IPS DF 19.7 (cell line): Measurements from ENCODE around the gene MCM3AP.
A peak's percentile ranks its signal among the peaks of the same experiment; 100 is the strongest.
"Not testable (repeated sequence)": the region's sequence is repeated elsewhere in the genome, so short reads cannot be mapped to it uniquely, and the experiment has no call there.

Source experiments
- DNase-seq: peaks from one replicate; pipeline ENCODE4 v3.0.0-alpha.2; 2013; ENCODE audit warnings: low read depth, low spot score

The MCM3AP gene

DNA sequence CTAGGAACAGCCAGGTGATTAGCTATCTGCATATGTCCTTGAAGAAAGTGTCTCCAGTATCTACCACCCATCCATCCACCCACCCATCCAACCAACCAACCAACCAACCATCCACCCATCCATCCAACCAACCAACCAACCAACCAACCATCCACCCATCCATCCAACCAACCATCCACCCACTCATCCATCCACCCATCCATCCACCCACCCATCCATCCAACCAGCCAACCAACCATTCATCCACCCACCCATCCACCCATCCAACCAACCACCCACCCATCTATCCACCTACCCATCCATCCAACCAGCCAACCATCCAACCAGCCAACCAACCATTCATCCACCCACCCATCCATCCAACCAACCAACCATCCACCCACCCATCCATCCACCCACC is 26.2 kb upstream of the MCM3AP start:
- DNase-seq, result no peak

DNA sequence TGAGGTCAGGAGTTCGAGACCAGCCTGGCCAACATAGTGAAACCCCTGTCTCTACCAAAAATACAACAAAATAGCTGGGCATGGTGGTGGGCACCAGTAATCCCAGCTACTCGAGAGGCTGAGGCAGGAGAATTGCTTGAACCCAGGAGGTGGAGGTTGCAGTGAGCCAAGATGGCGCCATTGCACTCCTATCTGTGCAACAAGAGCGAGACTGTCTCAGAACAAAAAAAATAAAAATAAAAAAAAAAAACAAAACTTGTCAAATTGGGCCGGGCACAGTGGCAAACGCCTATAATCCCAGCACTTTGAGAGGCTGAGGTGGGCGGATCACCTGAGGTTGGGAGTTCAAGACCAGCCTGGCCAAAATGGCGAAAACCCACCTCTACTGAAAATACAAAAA is 24.8 kb upstream of the MCM3AP start:
- not testable (repeated sequence) for DNase-seq

DNA sequence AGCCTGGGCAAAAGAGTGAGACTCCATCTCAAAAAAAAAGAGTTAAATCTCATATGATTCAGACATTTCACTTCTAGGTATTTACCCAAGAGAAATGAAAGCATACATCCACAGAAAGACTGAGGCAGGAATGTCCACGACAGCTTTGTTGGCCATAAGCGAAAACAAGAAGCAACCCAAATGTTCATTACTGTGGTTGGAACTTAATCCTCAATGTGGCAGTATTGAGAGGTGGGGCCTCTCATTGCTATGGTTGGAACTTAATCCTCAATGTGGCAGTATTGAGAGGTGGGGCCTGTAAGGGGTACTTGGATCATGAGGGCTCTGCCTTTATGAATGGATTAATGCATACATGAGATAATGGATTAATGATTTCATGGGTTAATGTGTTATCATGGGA is 23.0 kb upstream of the MCM3AP start:
- DNase-seq, result no peak

DNA sequence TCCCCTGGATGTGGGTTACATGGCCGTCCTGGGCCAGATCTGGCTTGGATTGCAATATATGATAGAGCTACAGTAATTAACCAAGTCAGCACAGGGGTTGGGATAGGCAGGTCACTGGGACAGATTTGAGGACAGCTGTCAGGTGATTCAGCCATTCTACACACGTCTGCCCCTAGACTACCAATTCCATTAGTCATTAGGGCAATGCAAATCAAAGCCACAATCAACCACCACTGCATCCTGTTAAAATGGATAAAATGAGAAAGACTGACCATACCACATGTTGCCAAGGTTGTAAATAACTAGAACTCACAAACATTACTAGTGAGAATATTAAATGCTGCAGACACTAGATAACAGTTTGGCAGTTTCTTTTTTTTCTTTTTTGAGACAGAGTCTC is 22.2 kb upstream of the MCM3AP start:
- no peak for DNase-seq

DNA sequence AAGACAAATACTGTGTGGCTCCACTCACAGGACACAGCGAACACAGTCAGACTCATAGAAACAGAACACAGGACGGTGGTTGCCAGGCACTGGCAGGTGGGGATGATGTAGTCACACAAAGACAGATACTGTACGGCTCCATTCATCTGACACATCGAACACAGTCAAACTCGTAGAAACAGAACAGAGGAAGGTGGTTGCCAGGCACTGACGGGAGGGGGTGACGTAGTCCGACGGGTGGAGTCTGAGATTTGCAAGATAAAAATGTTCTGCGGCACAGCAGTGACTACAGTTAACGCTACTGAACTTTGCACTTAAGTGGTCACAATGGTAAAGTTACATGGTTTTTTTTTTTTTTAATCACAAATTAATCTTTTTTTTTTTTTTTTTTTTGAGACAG is 19.5 kb upstream of the MCM3AP start:
- DNase-seq, result no peak

DNA sequence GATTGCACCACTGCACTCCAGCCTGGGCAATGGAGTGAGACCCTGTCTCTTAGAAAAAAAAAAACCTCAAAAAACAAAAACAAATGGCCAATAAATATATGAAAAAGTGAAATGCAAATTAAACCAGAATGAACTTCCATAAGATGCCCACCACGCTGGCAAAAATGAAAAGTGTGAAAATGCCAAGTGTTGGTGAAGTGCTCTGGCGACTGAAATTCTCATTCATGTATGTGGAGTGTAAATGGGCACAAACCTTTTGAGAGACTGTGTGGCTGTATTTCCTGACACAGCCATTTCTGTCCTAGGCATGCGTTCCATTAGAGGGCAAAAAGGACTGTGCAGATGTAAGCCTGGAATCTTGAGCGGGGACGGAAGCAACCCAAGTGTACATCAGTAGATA is 19.0 kb upstream of the MCM3AP start:
- DNase-seq, result no peak

GRCh38 chr21:46301759-46302158 is 16.3 kb upstream of the MCM3AP start:
- DNase-seq, result no peak

- DNase-seq, result no peak
These were observed 13.8 kb upstream of the MCM3AP start for GRCh38 chr21:46299167-46299566.

DNA sequence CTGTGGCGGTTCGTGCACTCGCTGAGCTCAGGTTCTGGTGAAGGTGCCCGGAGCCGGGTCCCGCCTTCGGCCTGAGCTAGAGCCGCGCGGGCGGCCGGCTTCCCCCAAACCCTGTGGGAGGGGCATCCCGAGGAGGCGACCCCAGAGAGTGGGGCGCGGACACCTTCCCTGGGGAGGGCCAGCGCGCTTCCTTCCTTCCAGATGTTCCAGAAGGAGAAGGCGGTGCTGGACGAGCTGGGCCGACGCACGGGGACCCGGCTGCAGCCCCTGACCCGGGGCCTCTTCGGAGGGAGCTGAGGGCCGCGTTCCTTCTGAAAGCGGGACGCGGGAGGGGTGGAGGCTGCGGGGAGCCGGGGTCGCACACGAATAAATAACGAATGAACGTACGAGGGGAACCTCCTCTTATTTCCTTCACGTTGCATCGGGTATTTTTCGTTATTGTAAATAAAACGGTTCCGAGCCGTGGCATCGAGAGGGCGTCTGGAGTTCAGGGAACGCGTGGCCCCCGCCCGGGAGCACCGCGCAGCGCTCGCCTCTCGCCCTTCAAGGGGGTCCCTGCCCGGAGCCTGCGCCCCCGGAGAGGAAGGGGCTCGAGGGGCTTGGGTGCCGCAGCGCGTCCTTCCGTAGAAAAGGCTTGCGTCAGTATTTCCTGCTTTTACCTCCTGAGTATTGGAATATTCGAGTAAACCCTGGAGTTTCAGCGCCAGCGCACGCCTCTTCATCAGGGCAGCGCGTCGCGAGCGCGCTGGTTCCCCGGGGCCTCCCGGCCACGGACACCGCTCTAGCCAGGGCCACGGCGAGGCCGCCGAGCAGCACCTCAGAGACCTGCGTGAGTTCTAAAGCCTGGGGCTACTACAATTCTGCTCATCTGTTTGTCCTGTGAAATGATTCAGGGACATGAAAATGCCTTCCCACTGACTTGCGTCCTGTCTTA is 12.2 kb upstream of the MCM3AP start:
- DNase-seq, result no peak

- DNase-seq, result no peak
These were observed 10.8 kb upstream of the MCM3AP start for GRCh38 chr21:46295996-46296752.

DNA sequence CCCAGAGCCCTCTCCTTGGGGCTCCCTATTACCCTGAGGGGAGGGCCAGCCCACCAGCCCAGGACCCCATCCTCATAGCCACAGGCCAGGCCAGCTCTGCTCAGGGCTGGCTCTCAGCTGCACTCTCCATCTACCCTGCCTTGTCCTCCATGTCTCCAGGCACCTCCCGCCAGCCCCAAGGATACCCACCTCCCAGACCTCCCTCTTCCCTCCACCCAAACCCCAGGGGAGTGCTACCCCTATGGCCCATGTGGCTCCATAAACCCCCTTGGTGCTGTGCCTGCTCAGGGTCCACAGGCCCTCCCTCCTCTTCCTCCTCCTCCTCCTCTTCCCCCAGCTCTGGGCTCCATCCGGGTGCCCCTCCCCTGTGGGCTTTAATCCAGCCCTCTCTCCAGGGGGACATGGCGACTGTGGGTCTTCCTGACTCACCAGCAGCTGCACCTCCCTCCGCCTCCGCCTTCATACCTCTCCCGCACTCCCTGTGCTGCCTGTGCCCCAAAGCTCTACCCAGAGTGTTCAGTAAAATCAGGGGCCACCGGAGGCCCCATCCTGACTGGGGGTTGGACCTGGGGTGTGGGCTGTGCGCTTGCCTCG is 9.9 kb upstream of the MCM3AP start:
- no peak for DNase-seq

DNA sequence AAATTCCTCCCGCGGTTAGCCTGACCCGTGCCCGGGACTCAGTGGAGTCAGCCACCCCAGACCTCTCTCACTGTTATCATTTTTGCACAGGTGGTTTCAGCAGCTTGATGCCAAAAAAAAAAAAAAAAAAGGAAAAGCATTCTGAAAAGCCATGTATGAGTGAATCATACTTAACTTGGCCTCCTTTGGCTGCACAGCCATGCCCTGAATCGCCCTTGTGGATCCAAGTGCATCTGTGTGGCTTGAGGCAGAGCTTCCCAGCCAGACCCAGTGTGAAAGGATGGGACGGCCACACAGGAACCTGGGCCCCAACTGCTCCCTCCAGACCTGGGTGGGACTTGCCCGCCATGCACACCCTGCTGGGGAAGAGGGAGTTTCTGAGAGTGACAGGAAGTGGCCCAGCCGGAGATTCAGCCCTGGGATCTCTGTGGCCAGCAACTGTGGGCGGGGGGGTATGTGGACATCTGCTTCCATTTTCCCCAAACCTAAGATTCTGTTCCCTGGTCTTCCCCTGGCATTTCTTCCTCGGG is 9.3 kb upstream of the MCM3AP start:
- DNase-seq, result no peak

DNA sequence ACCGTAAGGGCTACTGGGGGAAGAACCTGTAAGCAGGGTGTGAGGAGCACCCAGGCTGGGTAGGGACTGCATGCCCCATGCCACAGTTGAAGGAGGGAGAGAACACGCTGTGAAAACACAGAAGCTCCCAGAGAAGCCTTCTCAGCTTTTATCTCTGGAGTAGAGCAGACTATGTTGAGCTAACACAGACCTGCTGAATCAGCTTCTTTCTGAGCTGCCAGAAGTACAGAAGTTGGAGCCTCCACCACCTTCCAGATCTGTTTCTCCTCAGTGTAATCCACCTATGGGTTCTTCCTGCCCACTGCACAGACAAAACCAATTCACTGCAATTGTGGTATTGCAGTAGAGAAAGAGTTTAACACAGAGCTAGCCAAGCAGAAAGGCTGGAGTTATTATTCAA is 6.2 kb upstream of the MCM3AP start:
- no peak for DNase-seq

DNA sequence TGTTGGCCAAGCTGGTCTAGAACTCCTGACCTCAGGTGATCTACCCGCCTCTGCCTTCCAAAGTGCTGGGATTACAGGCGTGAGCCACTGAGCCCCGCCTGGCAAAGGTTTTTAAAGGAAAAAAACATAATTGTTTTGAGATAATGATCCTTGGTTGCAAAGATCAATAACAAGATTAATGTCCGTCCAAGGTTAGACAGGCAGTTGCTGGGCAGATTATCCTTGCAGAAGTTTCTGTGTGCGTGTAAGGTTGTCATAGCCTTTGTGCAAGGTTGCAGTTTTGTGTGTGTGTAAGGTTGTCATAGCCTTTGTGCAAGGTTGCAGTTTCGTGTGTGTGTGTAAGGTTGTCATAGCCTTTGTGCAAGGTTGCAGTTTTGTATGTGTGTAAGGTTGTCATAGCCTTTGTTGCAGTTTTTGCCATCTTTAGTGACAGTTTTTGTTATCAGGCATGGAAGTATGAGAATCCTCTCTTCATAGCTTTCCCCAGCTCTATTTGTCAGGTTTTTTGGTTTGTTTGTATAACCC is 4.3 kb upstream of the MCM3AP start:
- no peak for DNase-seq

DNA sequence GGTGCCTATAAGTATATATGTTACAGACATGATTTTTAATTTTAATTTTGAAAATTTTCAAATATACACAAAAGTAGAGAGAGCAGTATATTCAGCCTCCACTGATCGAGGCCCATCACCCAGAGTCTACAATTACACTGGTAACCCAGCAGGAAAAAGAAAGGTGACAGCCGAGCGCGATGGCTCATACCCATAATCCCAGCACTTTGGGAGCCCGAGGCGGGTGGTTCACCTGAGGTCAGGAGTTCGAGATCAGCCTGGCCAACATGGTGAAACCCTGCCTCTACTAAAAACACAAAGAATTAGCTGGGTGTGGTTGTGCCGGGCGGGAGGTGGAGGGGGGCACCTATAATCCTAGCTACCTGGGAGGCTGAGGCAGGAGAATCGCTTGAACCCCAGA is 2.1 kb upstream of the MCM3AP start:
- no peak for DNase-seq

DNA sequence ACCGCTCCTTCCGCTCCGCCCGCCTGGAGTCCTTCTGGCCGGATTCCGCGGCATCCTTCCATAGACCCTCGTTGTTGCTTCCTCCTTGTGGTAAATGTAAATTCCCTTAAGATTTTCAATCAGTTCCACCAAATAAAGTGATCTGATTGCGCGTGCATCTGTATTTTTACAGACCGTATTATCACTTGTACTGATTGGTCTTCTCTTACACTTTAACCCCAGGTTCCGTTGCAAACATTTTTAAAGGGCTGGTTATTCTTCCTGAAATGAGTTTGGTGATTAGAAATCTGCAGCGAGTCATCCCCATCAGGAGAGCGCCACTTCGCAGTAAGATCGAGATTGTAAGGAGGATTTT is 1.2 kb upstream of the MCM3AP start:
- DNase-seq, result peak; percentile 50

GRCh38 chr21:46285761-46286647 is 593 bp upstream of the MCM3AP start, which contains the start of gene YBEY:
Gene YBEY, plus strand, starts transcription at chr21:46286342. Its CDS starts 572 bp downstream, at chr21:46286914.
- peak; percentile 57 for DNase-seq

- no peak for DNase-seq
These were observed 678 bp downstream of the MCM3AP start for GRCh38 chr21:46284733-46285132.

GRCh38 chr21:46284077-46284644 is 1.2 kb downstream of the MCM3AP start:
- no peak for DNase-seq

DNA sequence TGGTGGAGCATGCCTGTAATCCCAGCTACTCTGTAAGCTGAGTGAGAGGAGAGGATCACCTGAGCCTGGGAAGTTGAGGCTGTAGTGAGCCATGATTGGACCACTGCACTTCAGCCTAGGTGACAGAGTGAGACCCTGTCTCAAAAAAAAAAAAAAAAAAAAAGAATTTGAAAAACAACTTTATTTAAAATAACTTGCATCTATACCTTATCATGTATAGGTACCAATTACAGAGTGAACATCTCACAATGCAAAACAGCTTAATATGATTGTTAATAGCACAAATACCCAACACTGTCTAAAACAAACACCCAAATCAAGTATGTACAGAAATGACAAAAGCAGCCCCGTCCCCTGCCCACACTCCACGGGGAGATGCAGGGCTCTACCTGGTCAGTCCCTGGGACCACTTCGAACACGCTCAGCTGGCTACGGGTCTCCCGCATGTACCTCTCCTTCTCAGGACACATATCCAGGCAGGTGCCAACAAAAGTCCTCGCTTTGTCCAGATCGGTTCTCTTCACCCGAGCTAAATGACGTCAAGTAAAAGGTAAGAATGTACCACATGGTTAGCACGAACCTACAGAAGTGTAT is 10.5 kb downstream of the MCM3AP start:
- DNase-seq, result no peak
